Glomerular endothelial cell (primary cell): ENCODE data around the gene NLN. TPM values are rescaled to one million over a fixed set of nuclear protein-coding genes. Genes with fewer than 3 reads are reported as not detected.
"Not testable (repeated sequence)": the region's sequence is repeated elsewhere in the genome, so short reads cannot be mapped to it uniquely, and the experiment has no call there.

Experiments used
- DNase-seq: peaks from one replicate; pipeline ENCODE4 v3.0.0-alpha.2; 2011; ENCODE audit warnings: low read depth, low spot score; ENCODE audit errors: extremely low read depth
- total RNA-seq: library from RNA; depleted of rRNA; stranded (reverse); fragments of >200 nt; gene quantifications from 2 replicates; pipeline ENCODE4 v1.2.3, GENCODE V29; 2015

Gene NLN
- total RNA-seq, 1 donor from 2014 or later = 26.9 TPM

- DNase-seq = no peak
Measured at GRCh38 chr5:65828022-65828896, 106.3 kb downstream of the NLN start.

GRCh38 chr5:65830856-65831255 is 108.9 kb downstream of the NLN start:
- DNase-seq = no peak

- no peak for DNase-seq
Measured at GRCh38 chr5:65831276-65831675, 109.3 kb downstream of the NLN start.

GRCh38 chr5:65832152-65832551 is 110.1 kb downstream of the NLN start:
- no peak for DNase-seq

GRCh38 chr5:65832603-65833228 is 110.7 kb downstream of the NLN start:
- no peak for DNase-seq

- DNase-seq = no peak
Measured at GRCh38 chr5:65833780-65834179, 111.8 kb downstream of the NLN start.

GRCh38 chr5:65834306-65834705 is 112.3 kb downstream of the NLN start:
- no peak for DNase-seq

- DNase-seq = no peak
Measured at GRCh38 chr5:65835191-65835590, 113.2 kb downstream of the NLN start.

- DNase-seq = no peak
Measured at GRCh38 chr5:65837139-65837538, 115.1 kb downstream of the NLN start.

GRCh38 chr5:65839170-65839569 is 117.2 kb downstream of the NLN start:
- DNase-seq = not testable (repeated sequence)

GRCh38 chr5:65840071-65840470 is 118.1 kb downstream of the NLN start:
- DNase-seq = no peak

GRCh38 chr5:65844763-65845162 is 122.8 kb downstream of the NLN start:
- DNase-seq = not testable (repeated sequence)

GRCh38 chr5:65846101-65846500 is 124.1 kb downstream of the NLN start:
- no peak for DNase-seq

- DNase-seq = not testable (repeated sequence)
Measured at GRCh38 chr5:65847019-65847418, 125.0 kb downstream of the NLN start.

- DNase-seq = not testable (repeated sequence)
Measured at GRCh38 chr5:65849918-65850317, 127.9 kb downstream of the NLN start.

- no peak for DNase-seq
Measured at GRCh38 chr5:65854925-65855324, 132.9 kb downstream of the NLN start.

GRCh38 chr5:65855766-65856315 is 133.8 kb downstream of the NLN start:
- no peak for DNase-seq

- no peak for DNase-seq
Measured at GRCh38 chr5:65856520-65856919, 134.5 kb downstream of the NLN start.

GRCh38 chr5:65858316-65858715 is 136.3 kb downstream of the NLN start:
- DNase-seq = no peak

GRCh38 chr5:65861830-65862241 is 139.8 kb downstream of the NLN start:
- DNase-seq = no peak

GRCh38 chr5:65862384-65862783 is 140.4 kb downstream of the NLN start:
- no peak for DNase-seq

- DNase-seq = no peak
Measured at GRCh38 chr5:65863747-65864146, 141.7 kb downstream of the NLN start.
